ENCODE measurements around the gene ACTN1. TPM values are rescaled to one million over a fixed set of nuclear protein-coding genes. Genes with fewer than 3 reads are reported as not detected.

ACTN1 gene
- total RNA-seq, 4 donors from 2014 or later: 118 to 145 (median 131) TPM

GRCh38 chr14:69006346-69006745, 27.2 kb upstream of the ACTN1 start:
- Histone ChIP-seq H3K9me3 (no peaks in the 10 kb centered on the region), H3K4me1 (peaks cover 13 to 24% (median 19%) of the 10 kb centered on the region in 3 donors), H3K27me3 (no peaks in the 10 kb centered on the region), H3K4me3 (no peak overlapping the region), H3K36me3 (no peaks in the 10 kb centered on the region), H3K27ac (peak overlapping the region in 3 of 4 donors; percentile 30 to 73 (median 31))
- DNase-seq: no peak
- no peak for TF ChIP-seq CTCF (IDR thresholded peaks at IDR 0.05)
- TF ChIP-seq POLR2A (IDR thresholded peaks at IDR 0.05): no peak
- intact Hi-C loops (cut with DNase I): no loop called here
- 80 to 94% methylated on average over 1 to 3 of the region's 5 CpGs for WGBS, 2 donors

GRCh38 chr14:69005432-69006148, 26.5 kb upstream of the ACTN1 start:
- intact Hi-C loops (cut with DNase I): no loop called here
- no peak for DNase-seq
- WGBS, 2 donors: 28 to 33% methylated on average over 5 to 9 of the region's 11 CpGs
- TF ChIP-seq POLR2A (IDR thresholded peaks at IDR 0.05): no peak
- TF ChIP-seq CTCF (IDR thresholded peaks at IDR 0.05): no peak
- Histone ChIP-seq H3K27me3 (no peaks in the 10 kb centered on the region), H3K9me3 (no peaks in the 10 kb centered on the region), H3K36me3 (no peaks in the 10 kb centered on the region), H3K4me1 (peaks cover 13 to 24% (median 19%) of the 10 kb centered on the region in 3 donors), H3K4me3 (no peak overlapping the region), H3K27ac (peak overlapping the region; percentile 25 to 73 (median 30))

GRCh38 chr14:69004731-69005431, 25.8 kb upstream of the ACTN1 start:
- DNase-seq: no peak
- TF ChIP-seq POLR2A (IDR thresholded peaks at IDR 0.05): no peak
- TF ChIP-seq CTCF (IDR thresholded peaks at IDR 0.05): no peak
- H3K27ac ChIP-seq: peak overlapping the region in 2 of 4 donors; percentile 9 to 30
- no peaks in the 10 kb centered on the region for H3K27me3 ChIP-seq
- H3K36me3 ChIP-seq: no peaks in the 10 kb centered on the region
- H3K9me3 ChIP-seq: no peaks in the 10 kb centered on the region
- intact Hi-C loops (cut with DNase I): no loop called here
- H3K4me1 ChIP-seq: peaks cover 13 to 24% (median 19%) of the 10 kb centered on the region in 3 donors
- no peak overlapping the region for H3K4me3 ChIP-seq
- WGBS, 2 donors: 45 to 60% methylated on average over 7 of the region's 7 CpGs

GRCh38 chr14:69003626-69004025, 24.5 kb upstream of the ACTN1 start:
- no peaks in the 10 kb centered on the region for H3K36me3 ChIP-seq
- WGBS, 2 donors: 85 to 93% methylated on average over 10 of the region's 10 CpGs
- H3K4me3 ChIP-seq: no peak overlapping the region
- intact Hi-C loops (cut with DNase I): no loop called here
- no peaks in the 10 kb centered on the region for H3K27me3 ChIP-seq
- no peak for DNase-seq
- no peak overlapping the region for H3K27ac ChIP-seq
- H3K4me1 ChIP-seq: peaks cover 13 to 24% (median 17%) of the 10 kb centered on the region in 3 donors
- no peak for TF ChIP-seq CTCF (IDR thresholded peaks at IDR 0.05)
- no peak for TF ChIP-seq POLR2A (IDR thresholded peaks at IDR 0.05)
- no peaks in the 10 kb centered on the region for H3K9me3 ChIP-seq

GRCh38 chr14:69002069-69002468, 23.0 kb upstream of the ACTN1 start:
- 56 to 60% methylated on average over 3 of the region's 3 CpGs for WGBS, 2 donors
- no peak overlapping the region for H3K4me3 ChIP-seq
- DNase-seq: no peak
- peaks cover 12 to 24% (median 13%) of the 10 kb centered on the region in 3 donors for H3K4me1 ChIP-seq
- intact Hi-C loops (cut with DNase I): no loop called here
- no peak overlapping the region for H3K27ac ChIP-seq
- no peak for TF ChIP-seq POLR2A (IDR thresholded peaks at IDR 0.05)
- peak in 2 of 6 experiments; percentile 10 to 39 for TF ChIP-seq CTCF (IDR thresholded peaks at IDR 0.05)
- no peaks in the 10 kb centered on the region for H3K36me3 ChIP-seq
- H3K27me3 ChIP-seq: no peaks in the 10 kb centered on the region
- no peaks in the 10 kb centered on the region for H3K9me3 ChIP-seq

All from esophagus squamous epithelium (tissue), 5 donors.